Pancreas (tissue), 10 donors: ENCODE results near the gene APOA5. TPM values are rescaled to one million over a fixed set of nuclear protein-coding genes. Genes with fewer than 3 reads are reported as not detected.
"Not testable (repeated sequence)": the region's sequence is repeated elsewhere in the genome, so short reads cannot be mapped to it uniquely, and the experiment has no call there.

Experiments used
- ATAC-seq, 4 donors: fragments of 200-7000 bp; cut with Tn5 transposase; one replicate each; pipeline versions ENCODE4 v1.8.0 to v1.9.1; 2020; ENCODE audit warnings: mild to moderate bottlenecking in 4 of 4, moderate library complexity in 4 of 4
- DNase-seq, 6 donors: peaks; one replicate each; pipeline ENCODE4 v3.0.0-alpha.2; 2020
- FAIRE-seq: peaks from 2 replicates; lab custom pipeline; 2012; peaks lifted over from hg19 to GRCh38; lab: Jason Lieb, UNC
- H3K27ac ChIP-seq, 4 donors: fragments of 200-600 bp; sonication (generic); 1 replicate in 3 of 4; 2 replicates in 1 of 4; pipeline versions ENCODE4 v1.5.0 to v1.8.0; 2020
- H3K27me3 ChIP-seq, 4 donors: fragments of 200-600 bp; one replicate each; pipeline ENCODE4 v1.8.0; 2021
- H3K36me3 ChIP-seq, 3 donors: fragments of 200-600 bp; sonication (generic) in 1 of 3; one replicate each; pipeline versions ENCODE4 v1.5.0 to v1.8.0; 2020 to 2021
- H3K4me1 ChIP-seq, 3 donors: fragments of 200-600 bp; one replicate each; pipeline ENCODE4 v1.8.0; 2021
- H3K4me3 ChIP-seq, 4 donors: fragments of 200-600 bp; sonication (generic) in 2 of 4; one replicate each; pipeline versions ENCODE4 v1.5.0 to v1.8.0; 2020 to 2021
- H3K9me3 ChIP-seq, 4 donors: fragments of 200-600 bp; one replicate each; pipeline ENCODE4 v1.8.0; 2021
- WGBS, 2 donors: extraction: QIAGEN DNeasy Blood & Tissue Kit; methylation state at CpG; one replicate each; pipeline ENCODE4 v1.1.7; 2013; 5-methylcytosine and 5-hydroxymethylcytosine counted together
- intact Hi-C, 3 donors: fragments of 100-400 bp; cut with DNase I; formaldehyde crosslinking; loops; one replicate each; pipeline versions ENCODE4 v1.11.1 to v1.14.2; 2022
- polyA plus RNA-seq, 2 donors: library from polyadenylated mRNA; stranded (reverse); fragments of 200-250 nt; gene quantifications; one replicate each; pipeline ENCODE4 v1.2.3, GENCODE V29; 2013
- total RNA-seq, 6 donors: library from RNA; stranded (reverse); fragmentation: NEBNext Ultra II Directional in 4 of 6; extraction: Animal tissue kit (Norgen Biotek cat#: 25700) in 4 of 6; gene quantifications; one replicate each; pipeline versions ENCODE4 v1.2.1 to v1.2.4, GENCODE V29; 2021 to 2023
- TF ChIP-seq, protein P1 (sequence below), 4 donors: fragments of 200-600 bp; sonication (generic) in 3 of 4; IDR thresholded peaks; one replicate each; pipeline versions ENCODE4 v1.5.0 to v1.8.0; 2021; ENCODE audit warnings: antibody characterized with exemption in 4 of 4
- donor health status: healthy with polysubstance abuse.
- donor health status: DM: no; HTN: no; CAD: no; lungs with moderate emphysema.
- donor health status: DM: no; HTN: no; CAD: no.
- donor health status: control.
- donor health status: control.
- donor health status: Bipolar disorder and iron deficiency.
- donor health status: DM: yes; HTN: yes; CAD: no.
- donor health status: DM: no; HTN: no; CAD: no.
- donor health status: DM: no; HTN: no; CAD: no.
- donor health status: DM: yes; HTN: yes; CAD: no.

APOA5 gene
- total and polyA plus RNA-seq, 8 donors = 0.60 to 4.0 (median 1.1) TPM; not detected in 2

GRCh38 chr11:116772443-116773202 lies 19.1 kb downstream of the APOA5 start, which contains the start of gene BUD13:
Gene BUD13, minus strand, starts transcription at chr11:116772987. Its CDS starts 23 bp downstream, at chr11:116772964.
- Histone ChIP-seq H3K9me3 (no peaks in the 10 kb centered on the region), H3K27ac (peak within 1 kb of the TSS; percentile 51 to 88 (median 68)), H3K4me1 (peaks cover 0 to 16% (median 16%) of the 10 kb centered on the region in 3 donors), H3K27me3 (no peaks in the 10 kb centered on the region), H3K36me3 (peaks cover 0 to 7% (median 0%) of the 10 kb centered on the region in 3 donors), H3K4me3 (peak within 1 kb of the TSS; percentile 51 to 96 (median 59))
- intact Hi-C loops = no loop called here
- TF ChIP-seq, protein P1, sequence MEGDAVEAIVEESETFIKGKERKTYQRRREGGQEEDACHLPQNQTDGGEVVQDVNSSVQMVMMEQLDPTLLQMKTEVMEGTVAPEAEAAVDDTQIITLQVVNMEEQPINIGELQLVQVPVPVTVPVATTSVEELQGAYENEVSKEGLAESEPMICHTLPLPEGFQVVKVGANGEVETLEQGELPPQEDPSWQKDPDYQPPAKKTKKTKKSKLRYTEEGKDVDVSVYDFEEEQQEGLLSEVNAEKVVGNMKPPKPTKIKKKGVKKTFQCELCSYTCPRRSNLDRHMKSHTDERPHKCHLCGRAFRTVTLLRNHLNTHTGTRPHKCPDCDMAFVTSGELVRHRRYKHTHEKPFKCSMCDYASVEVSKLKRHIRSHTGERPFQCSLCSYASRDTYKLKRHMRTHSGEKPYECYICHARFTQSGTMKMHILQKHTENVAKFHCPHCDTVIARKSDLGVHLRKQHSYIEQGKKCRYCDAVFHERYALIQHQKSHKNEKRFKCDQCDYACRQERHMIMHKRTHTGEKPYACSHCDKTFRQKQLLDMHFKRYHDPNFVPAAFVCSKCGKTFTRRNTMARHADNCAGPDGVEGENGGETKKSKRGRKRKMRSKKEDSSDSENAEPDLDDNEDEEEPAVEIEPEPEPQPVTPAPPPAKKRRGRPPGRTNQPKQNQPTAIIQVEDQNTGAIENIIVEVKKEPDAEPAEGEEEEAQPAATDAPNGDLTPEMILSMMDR (IDR thresholded peaks at IDR 0.05) = no peak
- no peak for FAIRE-seq
- peak; percentile 94 to 98 (median 96) for ATAC-seq
- 0% methylated on average over 68 to 73 of the region's 73 CpGs for WGBS, 2 donors
- peak; percentile 89 to 98 (median 92) for DNase-seq

DNA sequence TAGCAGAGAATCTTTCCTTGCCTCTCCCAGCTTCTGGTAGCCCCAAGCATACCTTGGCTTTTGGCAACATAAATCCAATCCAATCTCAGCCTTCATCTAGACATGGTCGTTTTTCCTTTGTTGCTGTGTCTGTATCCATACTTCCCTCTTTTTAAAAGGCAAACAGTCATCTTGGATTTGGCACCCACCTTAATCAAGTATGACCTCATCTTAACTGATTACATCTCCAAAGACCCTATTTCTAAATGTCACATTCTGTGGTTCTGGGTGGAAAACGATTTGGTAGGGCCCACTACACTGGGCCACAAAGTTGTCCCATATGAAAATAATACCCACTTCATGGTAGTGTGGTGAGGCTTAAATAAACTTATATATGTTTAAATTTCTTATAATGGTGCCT lies 19.7 kb downstream of the APOA5 start:
- Histone ChIP-seq H3K4me3 (peak overlapping the region; percentile 51 to 96 (median 59)), H3K4me1 (peaks cover 0 to 16% (median 16%) of the 10 kb centered on the region in 3 donors), H3K27me3 (no peaks in the 10 kb centered on the region), H3K9me3 (no peaks in the 10 kb centered on the region), H3K36me3 (peaks cover 0 to under 1% (median 0%) of the 10 kb centered on the region in 3 donors), H3K27ac (peak overlapping the region in 2 of 4 donors; percentile 77 to 88)
- no peak for ATAC-seq
- intact Hi-C loops = no loop called here
- TF ChIP-seq, protein P1 (IDR thresholded peaks at IDR 0.05) = no peak
- WGBS, 2 donors = 3% methylated on average over 2 of the region's 2 CpGs
- no peak for DNase-seq
- FAIRE-seq = no peak

GRCh38 chr11:116762132-116762531 lies 29.5 kb downstream of the APOA5 start:
- ATAC-seq (no peak), FAIRE-seq (no peak), DNase-seq (no peak)
- WGBS, 2 donors = 79 to 82% methylated on average over 2 of the region's 2 CpGs
- H3K9me3 ChIP-seq = no peaks in the 10 kb centered on the region
- no peak overlapping the region for H3K27ac ChIP-seq
- peaks cover 0 to 38% (median 6%) of the 10 kb centered on the region in 3 donors for H3K36me3 ChIP-seq
- intact Hi-C loops = no loop called here
- no peaks in the 10 kb centered on the region for H3K4me1 ChIP-seq
- TF ChIP-seq, protein P1 (IDR thresholded peaks at IDR 0.05) = no peak
- H3K4me3 ChIP-seq = no peak overlapping the region
- H3K27me3 ChIP-seq = no peaks in the 10 kb centered on the region

DNA sequence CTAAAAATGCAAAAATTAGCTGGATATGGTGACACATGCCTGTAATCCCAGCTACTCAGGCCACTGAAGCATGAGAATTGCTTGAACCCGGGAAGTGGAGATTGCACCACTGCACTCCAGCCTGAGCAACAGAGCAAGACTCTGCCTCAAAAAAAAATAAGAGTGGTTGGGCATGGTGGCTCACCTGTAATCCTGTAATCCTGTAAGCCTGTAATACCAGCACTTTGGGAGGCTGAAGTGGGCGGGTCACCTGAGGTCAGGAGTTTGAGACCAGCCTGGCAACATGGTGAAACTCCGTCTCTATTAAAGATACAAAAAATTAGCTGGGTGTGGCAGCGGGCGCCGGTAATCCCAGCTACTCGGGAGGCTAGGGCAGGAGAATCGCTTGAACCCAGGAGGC lies 35.6 kb downstream of the APOA5 start:
- H3K4me3 ChIP-seq, ATAC-seq, H3K9me3 ChIP-seq, DNase-seq, H3K27ac ChIP-seq, H3K4me1 ChIP-seq, FAIRE-seq, H3K27me3 ChIP-seq, intact Hi-C loops: not testable (repeated sequence)
- 89 to 97% methylated on average over 8 of the region's 8 CpGs for WGBS, 2 donors
- peaks cover 0 to 44% (median 12%) of the 10 kb centered on the region in 3 donors for H3K36me3 ChIP-seq

DNA sequence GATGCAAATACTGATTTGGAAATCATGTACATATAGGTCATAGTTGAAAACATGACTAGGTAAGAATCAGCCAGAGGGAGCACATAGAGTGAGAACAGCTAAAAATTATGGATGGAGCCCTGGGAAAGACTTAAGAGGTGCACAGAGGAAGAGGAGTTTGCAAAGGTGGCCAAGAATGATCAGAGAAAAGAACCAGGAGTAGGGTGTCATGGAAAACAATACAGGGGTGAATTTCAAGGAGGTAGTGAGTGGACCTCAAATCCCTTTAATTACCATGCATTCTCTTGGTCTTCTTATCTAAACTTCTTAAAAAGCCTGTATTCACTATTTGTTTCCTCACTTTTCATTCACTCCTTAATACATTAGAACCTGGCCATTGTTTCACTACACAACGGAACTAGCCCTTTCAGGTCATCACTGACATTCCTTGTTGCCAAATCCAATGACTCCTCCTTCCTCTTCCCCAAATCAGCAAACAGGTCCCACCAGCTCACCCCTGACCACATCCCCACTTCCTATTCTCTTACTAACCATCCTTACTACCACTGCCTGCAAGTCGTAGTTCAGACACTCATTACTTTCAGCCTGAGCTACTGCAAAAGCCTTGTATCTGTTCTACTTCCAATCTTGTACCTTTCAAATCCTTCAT lies 41.5 kb downstream of the APOA5 start:
- FAIRE-seq (no peak), ATAC-seq (no peak), DNase-seq (no peak)
- TF ChIP-seq, protein P1 (IDR thresholded peaks at IDR 0.05) = no peak
- Histone ChIP-seq H3K36me3 (peaks cover 0 to 32% (median 12%) of the 10 kb centered on the region in 3 donors), H3K27ac (no peak overlapping the region), H3K4me3 (no peak overlapping the region), H3K27me3 (no peaks in the 10 kb centered on the region), H3K9me3 (no peaks in the 10 kb centered on the region), H3K4me1 (no peaks in the 10 kb centered on the region)
- 91 to 93% methylated on average over 2 of the region's 2 CpGs for WGBS, 2 donors
- intact Hi-C loops = no loop called here
